Lower leg skin (tissue), 4 donors: ENCODE measurements around the gene MEIOB. TPM values are rescaled to one million over a fixed set of nuclear protein-coding genes. Genes with fewer than 3 reads are reported as not detected.

ENCODE experiments used
- DNase-seq, 2 donors: peaks; one replicate each; pipeline ENCODE4 v3.0.0-alpha.2; 2019; ENCODE audit warnings: low spot score in 2 of 2
- H3K4me3 ChIP-seq: fragments of 200-600 bp; sonication (generic); 2 replicates; pipeline ENCODE4 v1.5.1; 2017; ENCODE audit warnings: mild to moderate bottlenecking, low read depth; ENCODE audit not compliant: poor library complexity, severe bottlenecking
- POLR2A ChIP-seq, 2 donors: fragments of 450-650 bp; IDR thresholded peaks; one replicate each; pipeline ENCODE4 v1.6.1; 2016 to 2017; ENCODE audit warnings: antibody characterized with exemption in 2 of 2, mild to moderate bottlenecking in 1 of 2, moderate library complexity in 1 of 2
- WGBS, 2 donors: methylation state at CpG; one replicate each; pipeline ENCODE4 v1.1.5; 2018; 5-methylcytosine and 5-hydroxymethylcytosine counted together
- intact Hi-C: fragments of 100-400 bp; cut with DNase I; formaldehyde crosslinking; loops from one replicate; pipeline ENCODE4 v1.15.0; 2023; ENCODE audit warnings: low total_unique reads
- total RNA-seq, 4 donors: library from RNA; depleted of rRNA; stranded (reverse); fragments of >200 nt; gene quantifications; one replicate each; pipeline ENCODE4 v1.1.0, GENCODE V29; 2016
- TF ChIP-seq, protein P1 (sequence below), 3 donors: fragments of 450-650 bp; IDR thresholded peaks; one replicate each; pipeline ENCODE4 v1.5.1; 2016; ENCODE audit warnings: antibody characterized with exemption in 3 of 3, mild to moderate bottlenecking in 3 of 3, moderate library complexity in 2 of 3

MEIOB gene
- total RNA-seq, 4 donors from 2014 or later = 0.42 TPM; not detected in 3

DNA sequence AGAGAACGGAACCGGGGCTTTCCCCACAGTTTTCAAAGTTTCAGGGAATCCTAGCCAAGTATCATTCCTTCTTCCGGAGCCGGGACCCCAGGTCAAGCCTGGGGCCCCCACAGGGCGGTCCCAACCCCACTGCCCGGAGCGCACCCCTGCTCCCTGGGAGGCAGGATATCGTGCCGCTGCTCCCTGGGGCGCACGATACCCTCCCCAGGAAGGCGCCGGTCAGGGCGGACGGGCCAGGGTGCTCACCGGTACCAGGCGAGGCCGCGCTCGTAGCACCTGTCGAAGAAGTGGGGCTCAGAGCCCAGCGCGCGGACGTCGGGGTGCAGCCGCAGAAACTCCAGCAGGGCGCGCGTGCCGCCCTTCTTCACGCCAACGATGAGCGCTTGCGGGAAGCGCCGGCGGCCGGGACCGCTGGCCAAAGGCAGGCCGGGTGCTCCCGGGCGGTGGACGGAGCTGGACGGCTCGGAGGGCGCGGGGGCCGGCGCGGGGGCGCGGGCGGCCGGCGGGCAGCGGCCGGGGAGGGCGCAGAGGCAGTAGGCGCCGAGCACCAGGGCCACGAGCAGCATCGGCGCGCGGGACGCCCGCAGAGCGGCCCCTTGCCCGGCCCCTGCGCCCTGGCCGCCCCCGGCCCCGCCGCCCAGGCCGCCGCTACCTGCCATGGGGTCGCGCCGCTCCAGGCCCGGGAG lies 45.8 kb upstream of the MEIOB start:
- intact Hi-C loops = no loop called here
- H3K4me3 ChIP-seq = peak overlapping the region; percentile 22
- WGBS, 2 donors = 0% methylated on average over 4 to 53 of the region's 81 CpGs
- TF ChIP-seq POLR2A (IDR thresholded peaks at IDR 0.05) = no peak
- TF ChIP-seq, protein P1, sequence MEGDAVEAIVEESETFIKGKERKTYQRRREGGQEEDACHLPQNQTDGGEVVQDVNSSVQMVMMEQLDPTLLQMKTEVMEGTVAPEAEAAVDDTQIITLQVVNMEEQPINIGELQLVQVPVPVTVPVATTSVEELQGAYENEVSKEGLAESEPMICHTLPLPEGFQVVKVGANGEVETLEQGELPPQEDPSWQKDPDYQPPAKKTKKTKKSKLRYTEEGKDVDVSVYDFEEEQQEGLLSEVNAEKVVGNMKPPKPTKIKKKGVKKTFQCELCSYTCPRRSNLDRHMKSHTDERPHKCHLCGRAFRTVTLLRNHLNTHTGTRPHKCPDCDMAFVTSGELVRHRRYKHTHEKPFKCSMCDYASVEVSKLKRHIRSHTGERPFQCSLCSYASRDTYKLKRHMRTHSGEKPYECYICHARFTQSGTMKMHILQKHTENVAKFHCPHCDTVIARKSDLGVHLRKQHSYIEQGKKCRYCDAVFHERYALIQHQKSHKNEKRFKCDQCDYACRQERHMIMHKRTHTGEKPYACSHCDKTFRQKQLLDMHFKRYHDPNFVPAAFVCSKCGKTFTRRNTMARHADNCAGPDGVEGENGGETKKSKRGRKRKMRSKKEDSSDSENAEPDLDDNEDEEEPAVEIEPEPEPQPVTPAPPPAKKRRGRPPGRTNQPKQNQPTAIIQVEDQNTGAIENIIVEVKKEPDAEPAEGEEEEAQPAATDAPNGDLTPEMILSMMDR (IDR thresholded peaks at IDR 0.05) = no peak
- no peak for DNase-seq

DNA sequence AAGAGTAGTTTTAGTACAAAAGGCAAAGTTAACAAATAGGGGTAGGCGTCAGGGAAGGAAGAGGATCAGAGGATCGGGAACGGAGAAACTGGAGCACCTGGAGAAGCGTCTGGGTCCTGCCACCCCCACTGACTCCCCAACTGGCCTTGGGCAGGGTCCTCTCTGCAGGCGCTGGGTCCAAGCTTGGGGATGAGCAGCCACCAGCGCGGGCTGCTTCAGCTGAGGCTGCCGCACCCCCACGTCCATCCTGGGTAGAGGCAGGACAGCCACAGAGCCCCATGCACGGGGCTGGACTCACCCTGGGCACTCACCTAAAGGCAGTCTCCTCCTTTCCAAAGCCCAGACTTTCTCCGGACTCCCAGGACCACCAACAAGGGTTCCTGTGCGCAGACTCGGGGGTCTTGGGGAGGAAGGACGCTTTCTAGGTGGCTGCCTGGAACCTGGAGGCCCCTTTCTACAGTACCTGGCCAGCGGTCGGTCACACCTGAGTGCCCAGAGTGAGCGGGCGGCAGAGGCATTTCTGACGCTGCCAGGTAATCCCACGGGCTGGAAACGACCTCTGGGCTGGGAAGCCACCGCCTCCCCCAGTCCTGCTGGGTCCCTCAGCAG lies 45.2 kb upstream of the MEIOB start:
- no peak for TF ChIP-seq POLR2A (IDR thresholded peaks at IDR 0.05)
- TF ChIP-seq, protein P1 (IDR thresholded peaks at IDR 0.05) = no peak
- intact Hi-C loops = no loop called here
- 6 to 11% methylated on average over 10 to 15 of the region's 22 CpGs for WGBS, 2 donors
- H3K4me3 ChIP-seq = peak overlapping the region; percentile 22
- DNase-seq = no peak

DNA sequence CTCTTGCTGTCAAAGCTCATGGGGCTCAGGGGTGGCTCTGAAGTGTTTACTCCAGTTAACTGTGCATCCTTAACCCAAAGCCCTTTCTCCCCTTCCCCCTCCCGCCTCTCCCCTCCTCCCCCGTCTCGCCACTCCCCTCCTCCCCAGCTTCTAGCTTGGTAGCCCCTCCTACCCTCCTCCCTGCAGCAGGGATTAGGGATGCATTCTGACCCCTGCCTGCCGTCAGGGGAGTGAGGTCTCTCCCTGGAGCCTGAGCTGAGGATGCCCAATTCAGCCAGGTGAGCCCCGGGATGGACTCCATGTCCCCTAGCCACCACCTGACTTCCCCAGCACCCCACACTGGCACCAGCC lies 44.7 kb upstream of the MEIOB start:
- no peak for DNase-seq
- WGBS, 2 donors = 25 to 26% methylated on average over 5 of the region's 5 CpGs
- TF ChIP-seq, protein P1 (IDR thresholded peaks at IDR 0.05) = no peak
- TF ChIP-seq POLR2A (IDR thresholded peaks at IDR 0.05) = no peak
- H3K4me3 ChIP-seq = peak overlapping the region; percentile 22
- intact Hi-C loops = no loop called here

DNA sequence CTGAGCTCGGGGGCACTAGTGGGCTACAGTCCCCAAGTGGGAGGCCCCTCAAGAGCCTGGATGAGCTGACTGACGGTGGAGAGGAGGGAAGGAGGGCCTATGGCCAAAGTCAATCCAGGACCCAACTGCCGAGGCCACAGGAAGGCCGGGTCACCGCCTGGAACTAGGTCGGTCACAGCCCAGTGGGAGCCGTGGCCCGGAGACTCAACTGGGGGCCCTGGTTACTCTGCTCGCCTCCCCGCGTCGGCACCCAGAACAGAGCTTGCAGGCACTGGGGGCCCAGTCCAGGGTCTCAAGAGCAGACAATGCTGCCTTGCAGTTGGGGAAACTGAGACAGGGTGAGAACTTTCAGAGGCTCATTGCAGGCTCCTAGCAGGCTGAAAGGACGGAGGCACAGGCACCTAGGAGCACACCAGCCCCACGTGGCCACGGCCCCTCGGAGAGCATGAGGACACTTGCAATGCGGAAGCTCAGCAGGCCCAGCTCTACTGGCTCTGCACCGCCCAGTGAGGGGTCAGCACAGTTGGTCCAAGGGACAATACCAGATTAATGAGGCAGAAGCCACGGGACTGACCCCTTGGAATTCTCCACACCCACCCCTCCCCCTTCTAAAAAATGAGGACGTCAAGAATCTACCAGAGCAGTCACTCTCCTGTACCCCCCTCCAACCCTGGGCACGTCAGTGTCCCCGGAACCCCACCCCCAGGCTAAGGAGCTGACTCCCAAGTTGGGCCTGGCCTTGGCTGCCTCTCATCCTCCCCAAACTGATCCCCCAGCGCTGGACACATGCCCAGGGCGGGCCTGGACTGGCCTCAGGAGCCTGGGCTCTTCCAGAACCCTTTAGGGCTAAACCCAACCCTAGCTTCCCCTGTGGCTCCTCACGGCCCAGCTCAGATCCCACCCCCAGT lies 44.0 kb upstream of the MEIOB start:
- TF ChIP-seq, protein P1 (IDR thresholded peaks at IDR 0.05) = no peak
- no peak for TF ChIP-seq POLR2A (IDR thresholded peaks at IDR 0.05)
- 47 to 53% methylated on average over 14 of the region's 25 CpGs for WGBS, 2 donors
- intact Hi-C loops = no loop called here
- DNase-seq = no peak
- no peak overlapping the region for H3K4me3 ChIP-seq

DNA sequence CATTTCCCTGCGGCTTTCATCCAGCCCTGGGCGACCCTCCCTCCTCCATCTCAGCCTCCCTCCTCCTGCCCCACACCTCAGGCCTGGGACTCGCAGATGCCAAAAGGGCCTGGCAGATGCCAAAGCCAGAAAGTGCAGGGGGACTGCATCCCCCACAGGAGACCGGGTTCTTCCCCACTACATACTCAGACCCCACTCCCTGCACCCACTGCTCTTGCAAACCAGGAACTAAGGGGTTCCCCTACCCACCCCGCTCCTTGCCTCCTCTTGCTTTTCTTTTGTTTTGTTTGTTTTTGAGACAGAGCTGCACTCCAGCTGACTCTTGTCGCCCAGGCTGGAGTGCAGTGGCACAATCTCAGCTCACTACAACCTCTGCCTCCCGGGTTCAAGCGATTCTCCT lies 43.0 kb upstream of the MEIOB start:
- H3K4me3 ChIP-seq = no peak overlapping the region
- 50 to 56% methylated on average over 8 of the region's 8 CpGs for WGBS, 2 donors
- no peak for DNase-seq
- intact Hi-C loops = no loop called here
- no peak for TF ChIP-seq POLR2A (IDR thresholded peaks at IDR 0.05)
- TF ChIP-seq, protein P1 (IDR thresholded peaks at IDR 0.05) = no peak
